Amygdala (tissue), 56 donors: ENCODE data around the gene TBC1D7.
"Not testable (repeated sequence)": the region's sequence is repeated elsewhere in the genome, so short reads cannot be mapped to it uniquely, and the experiment has no call there.

ENCODE experiments used
- DNase-seq, 56 donors: peaks; one replicate each; lab custom pipeline; 2025; lab: John Stamatoyannopoulos, UW

The TBC1D7 gene

GRCh38 chr6:13327691-13328075 lies 654 bp downstream of the TBC1D7 start:
- DNase-seq = no peak

- DNase-seq = not testable (repeated sequence)
Measured at GRCh38 chr6:13326031-13326586, 2.2 kb downstream of the TBC1D7 start.

- no peak for DNase-seq
Measured at GRCh38 chr6:13319891-13320564, 8.3 kb downstream of the TBC1D7 start.

- DNase-seq = no peak
Measured at GRCh38 chr6:13318821-13319220, 9.5 kb downstream of the TBC1D7 start.

- no peak for DNase-seq
Measured at GRCh38 chr6:13315896-13316295, 12.4 kb downstream of the TBC1D7 start.

- no peak for DNase-seq
Measured at GRCh38 chr6:13314806-13315205, 13.5 kb downstream of the TBC1D7 start.

- no peak for DNase-seq
Measured at GRCh38 chr6:13311155-13311554, 17.2 kb downstream of the TBC1D7 start.

- no peak for DNase-seq
Measured at GRCh38 chr6:13308332-13308731, 20.0 kb downstream of the TBC1D7 start.

- no peak for DNase-seq
Measured at GRCh38 chr6:13307508-13307995, 20.8 kb downstream of the TBC1D7 start.

- no peak for DNase-seq
Measured at GRCh38 chr6:13305791-13306190, 22.5 kb downstream of the TBC1D7 start.

GRCh38 chr6:13305288-13305687 lies 23.0 kb downstream of the TBC1D7 start:
- DNase-seq = no peak

GRCh38 chr6:13304580-13305260 lies 23.6 kb downstream of the TBC1D7 start:
- DNase-seq = peak in 20 of 56 donors; percentile 11 to 59 (median 32)

GRCh38 chr6:13304101-13304500 lies 24.2 kb downstream of the TBC1D7 start:
- DNase-seq = no peak

- DNase-seq = peak in 26 of 56 donors; percentile 11 to 60 (median 32)
Measured at GRCh38 chr6:13303668-13304017, 24.7 kb downstream of the TBC1D7 start.

GRCh38 chr6:13302751-13303667 lies 25.3 kb downstream of the TBC1D7 start:
- peak in 35 of 56 donors; percentile 7 to 90 (median 57) for DNase-seq

- DNase-seq = peak in 40 of 56 donors; percentile 8 to 90 (median 58)
Measured at GRCh38 chr6:13302291-13302690, 26.0 kb downstream of the TBC1D7 start.

- no peak for DNase-seq
Measured at GRCh38 chr6:13300643-13301590, 27.4 kb downstream of the TBC1D7 start.

GRCh38 chr6:13299918-13300317 lies 28.4 kb downstream of the TBC1D7 start:
- no peak for DNase-seq

- no peak for DNase-seq
Measured at GRCh38 chr6:13299403-13299821, 28.9 kb downstream of the TBC1D7 start.

GRCh38 chr6:13298446-13298845 lies 29.9 kb downstream of the TBC1D7 start:
- no peak for DNase-seq
